ENCODE data around the gene TFAP2A.

TFAP2A gene

DNA sequence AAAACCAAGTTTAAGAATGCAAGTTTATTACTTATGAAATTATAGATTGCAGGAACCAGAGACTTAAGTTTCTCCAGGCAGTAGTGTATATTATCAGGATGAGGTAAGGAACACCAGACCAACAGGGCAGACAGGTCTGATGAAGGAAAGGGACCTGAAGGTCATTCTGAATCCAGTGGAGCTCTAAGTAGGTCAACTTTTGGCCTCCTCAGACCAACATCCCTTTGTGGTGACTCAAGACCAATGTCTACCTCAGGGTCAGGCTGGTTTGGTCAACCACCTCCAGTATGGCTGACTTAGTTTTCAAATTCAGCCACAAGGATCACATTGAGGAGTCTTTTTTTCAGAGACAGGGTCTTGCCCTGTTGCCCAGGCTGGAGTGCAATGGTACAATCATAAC is 38.7 kb upstream of the TFAP2A start:
- H3K4me3 ChIP-seq (ENCODE audit: low read depth, low read length): no peak overlapping the region

GRCh38 chr6:10451828-10452509 is 37.1 kb upstream of the TFAP2A start:
- no peak for TF ChIP-seq CTCF (IDR thresholded peaks at IDR 0.05; ENCODE audit: borderline replicate concordance, insufficient read depth, low read depth, low read length)
- H3K4me3 ChIP-seq (ENCODE audit: low read depth, low read length): no peak overlapping the region

More for the DNA sequence above, 38.7 kb upstream of the TFAP2A start:
- TF ChIP-seq CTCF (IDR thresholded peaks at IDR 0.05; ENCODE audit: borderline replicate concordance, insufficient read depth, low read depth, low read length): no peak

GRCh38 chr6:10451394-10451793 is 36.5 kb upstream of the TFAP2A start:
- TF ChIP-seq CTCF (IDR thresholded peaks at IDR 0.05; ENCODE audit: borderline replicate concordance, insufficient read depth, low read depth, low read length): no peak

GRCh38 chr6:10449751-10450150 is 34.9 kb upstream of the TFAP2A start:
- no peak overlapping the region for H3K4me3 ChIP-seq (ENCODE audit: low read depth, low read length)
- TF ChIP-seq CTCF (IDR thresholded peaks at IDR 0.05; ENCODE audit: borderline replicate concordance, insufficient read depth, low read depth, low read length): no peak

More at GRCh38 chr6:10451394-10451793, 36.5 kb upstream of the TFAP2A start:
- no peak overlapping the region for H3K4me3 ChIP-seq (ENCODE audit: low read depth, low read length)

DNA sequence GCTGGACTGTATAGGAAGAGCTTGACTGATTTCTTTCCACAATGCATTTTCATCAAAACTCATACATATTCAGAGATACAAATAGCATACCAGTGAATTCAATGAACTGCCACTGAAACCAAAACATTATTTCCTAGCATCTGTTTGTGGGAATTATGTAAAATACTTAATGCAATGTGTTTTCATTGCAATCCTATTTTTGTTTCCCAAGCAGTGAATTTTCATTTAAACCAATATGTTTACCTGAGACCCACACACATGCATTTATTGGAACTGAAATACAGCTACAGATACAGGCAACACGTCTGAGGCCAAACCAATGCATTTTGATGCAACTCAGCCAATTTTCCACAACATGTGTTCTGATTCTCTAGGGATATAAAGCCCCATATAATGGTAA is 33.2 kb upstream of the TFAP2A start:
- no peak for TF ChIP-seq CTCF (IDR thresholded peaks at IDR 0.05; ENCODE audit: borderline replicate concordance, insufficient read depth, low read depth, low read length)

DNA sequence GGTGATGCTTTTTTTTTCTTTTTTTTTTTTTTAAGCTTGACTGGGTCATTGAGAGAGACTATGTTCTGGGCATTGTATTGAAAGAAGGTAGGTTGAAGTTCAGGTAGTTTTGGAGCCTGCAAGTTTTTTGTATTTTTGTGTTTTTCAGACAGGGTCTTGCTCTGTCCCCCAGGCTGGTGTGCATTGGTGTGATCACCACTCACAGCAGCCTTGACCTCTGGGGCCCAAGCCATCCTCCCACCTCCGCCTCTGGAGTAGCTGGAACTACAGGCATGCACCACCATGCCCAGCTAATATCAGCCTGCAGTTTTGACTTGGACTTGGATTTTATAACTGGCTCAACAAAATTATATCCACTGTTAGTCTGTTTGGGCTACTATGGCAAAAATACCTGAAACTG is 31.7 kb upstream of the TFAP2A start:
- no peak overlapping the region for H3K4me3 ChIP-seq (ENCODE audit: low read depth, low read length)
- no peak for TF ChIP-seq CTCF (IDR thresholded peaks at IDR 0.05; ENCODE audit: borderline replicate concordance, insufficient read depth, low read depth, low read length)

More for the DNA sequence above, 33.2 kb upstream of the TFAP2A start:
- no peak overlapping the region for H3K4me3 ChIP-seq (ENCODE audit: low read depth, low read length)

DNA sequence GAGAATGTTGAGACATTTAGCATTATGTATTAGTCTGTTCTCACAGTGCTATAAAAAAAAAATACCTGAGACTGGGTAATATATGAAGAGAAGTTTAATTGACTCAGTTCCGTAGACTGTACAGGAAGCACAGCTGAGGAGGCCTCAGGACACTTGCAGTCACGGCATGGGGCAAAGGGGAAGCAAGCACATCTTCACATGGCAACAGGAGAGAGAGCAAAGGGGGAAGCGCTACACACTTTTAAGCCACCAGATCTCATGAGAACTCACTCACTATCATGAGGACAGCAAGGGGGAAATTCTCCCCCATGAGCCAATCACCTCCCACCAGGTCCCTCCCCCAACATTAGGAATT is 26.8 kb upstream of the TFAP2A start:
- H3K4me3 ChIP-seq (ENCODE audit: low read depth, low read length): no peak overlapping the region
- TF ChIP-seq CTCF (IDR thresholded peaks at IDR 0.05; ENCODE audit: borderline replicate concordance, insufficient read depth, low read depth, low read length): no peak
